VCaP (cell line): ENCODE measurements around the gene FGF1.

ENCODE experiments used
- H3K27ac ChIP-seq: fragments of 450-650 bp; 2 replicates; pipeline ENCODE4 v1.5.1; 2017
- CTCF ChIP-seq: fragments of 450-650 bp; conservative IDR thresholded peaks from 2 replicates; pipeline ENCODE4 v1.5.1; 2017; ENCODE audit warnings: mild to moderate bottlenecking, moderate library complexity

Gene FGF1

DNA sequence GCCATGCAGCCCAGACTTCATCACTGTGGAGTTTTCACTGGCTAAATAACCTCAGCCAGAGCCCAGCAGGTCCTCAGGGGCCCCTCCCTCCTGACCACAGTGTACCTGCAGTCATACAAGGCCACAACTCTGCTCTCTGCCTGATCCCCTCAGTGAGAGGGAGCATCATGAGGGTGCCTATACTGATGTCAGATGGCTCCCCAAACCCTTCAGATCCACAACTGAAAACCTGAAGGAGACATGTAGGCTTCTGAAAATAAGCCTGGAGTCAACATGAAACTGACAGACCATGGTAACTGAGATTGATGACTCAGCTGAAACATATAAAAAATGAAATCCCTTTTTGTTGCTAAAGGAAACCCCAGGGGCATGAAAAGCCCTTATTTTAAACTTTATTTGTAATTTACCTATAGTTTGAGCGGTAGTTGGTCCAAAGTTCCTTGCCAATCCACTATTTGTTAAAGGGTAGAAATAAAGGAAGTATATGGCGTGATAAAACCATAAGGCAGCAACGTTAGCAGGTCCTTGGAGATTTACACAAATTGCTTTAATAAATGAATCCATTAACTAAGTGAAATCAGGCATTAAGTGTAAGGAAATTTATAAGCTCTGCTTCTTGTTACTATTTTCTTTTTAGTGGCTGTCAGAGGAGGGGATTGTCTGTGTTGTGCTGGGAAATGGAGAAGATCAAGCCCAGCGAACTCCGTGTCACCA lies 68.3 kb downstream of the FGF1 start:
- TF ChIP-seq CTCF, result no peak
- no peak overlapping the region for H3K27ac ChIP-seq

DNA sequence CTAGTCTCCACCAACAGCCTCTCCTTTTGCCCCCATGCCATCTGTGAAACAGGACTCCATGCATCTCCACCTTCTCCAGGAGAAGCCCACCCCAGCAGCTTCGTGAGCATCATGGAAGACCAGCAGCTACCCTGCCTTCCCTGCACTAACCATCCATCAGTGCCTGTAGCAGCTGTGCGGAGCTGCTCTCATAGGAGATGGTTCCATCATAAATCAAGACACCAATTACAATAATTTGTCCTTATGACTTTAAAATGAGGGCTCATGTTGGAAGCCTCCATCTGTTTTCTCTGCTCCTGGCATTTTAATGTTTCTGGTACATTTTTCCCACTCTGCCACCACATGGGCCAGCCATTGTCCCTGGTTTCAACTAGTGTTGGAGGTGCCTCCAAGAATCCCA lies 69.9 kb downstream of the FGF1 start:
- TF ChIP-seq CTCF, result no peak
- no peak overlapping the region for H3K27ac ChIP-seq

DNA sequence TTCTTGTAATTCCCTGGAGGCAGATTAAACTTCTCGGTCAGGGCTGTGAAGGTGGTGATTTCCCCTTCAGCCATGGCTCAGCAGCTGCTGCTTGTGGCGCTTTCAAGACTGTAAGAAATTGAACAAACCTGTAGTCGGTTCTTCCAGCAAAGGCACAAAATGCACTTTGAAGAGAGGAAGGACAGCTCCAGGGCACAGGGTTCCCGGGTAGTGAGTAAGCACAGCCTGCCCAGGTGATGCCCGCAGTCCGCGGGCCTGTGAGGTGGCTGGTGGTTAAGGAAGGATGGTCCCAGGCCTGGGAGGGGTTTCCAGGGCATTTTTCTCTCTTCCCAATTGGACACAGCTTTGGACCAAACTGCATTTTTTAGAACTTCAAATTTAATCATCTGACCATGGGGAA lies 71.8 kb downstream of the FGF1 start:
- no peak overlapping the region for H3K27ac ChIP-seq
- TF ChIP-seq CTCF, result no peak

GRCh38 chr5:142613271-142613671 lies 72.6 kb downstream of the FGF1 start:
- no peak for TF ChIP-seq CTCF
- H3K27ac ChIP-seq, result no peak overlapping the region

DNA sequence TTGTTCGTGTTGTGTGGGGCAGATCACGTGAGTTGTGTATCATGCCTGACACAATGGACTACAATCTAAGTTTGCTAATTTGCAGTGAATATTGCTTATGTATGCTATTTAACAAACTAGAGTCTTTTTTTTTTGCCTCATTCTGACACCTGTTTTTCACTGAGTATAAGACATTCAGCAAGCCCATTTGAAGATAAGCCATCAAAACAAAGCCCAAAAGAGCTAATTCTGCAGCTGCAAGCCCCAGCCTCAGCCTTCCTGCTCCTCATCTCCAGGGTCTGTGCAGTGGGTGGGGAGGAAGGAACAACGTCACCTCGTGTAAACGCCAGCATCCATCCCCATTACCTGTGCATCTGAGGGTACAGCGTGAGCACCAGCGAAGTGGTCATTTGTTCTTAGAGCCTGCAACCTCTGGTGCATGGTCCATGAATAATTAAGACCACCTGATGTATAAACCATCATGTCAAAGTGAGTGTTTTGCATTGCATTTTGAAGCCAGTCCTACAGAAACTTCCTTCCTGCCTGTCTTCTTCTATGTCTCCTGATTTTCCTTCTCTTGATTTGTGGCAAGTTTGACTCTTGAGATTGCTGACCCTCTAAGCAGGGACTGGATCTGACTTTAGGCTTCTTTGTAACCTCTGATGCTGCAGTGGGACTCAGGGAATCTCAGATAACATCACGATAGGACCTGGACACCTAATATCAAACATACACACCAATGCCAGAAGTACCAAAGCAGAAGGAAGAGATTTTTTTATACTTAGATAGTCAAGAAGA lies 73.2 kb downstream of the FGF1 start:
- H3K27ac ChIP-seq, result no peak overlapping the region
- no peak for TF ChIP-seq CTCF

GRCh38 chr5:142611154-142611553 lies 74.7 kb downstream of the FGF1 start:
- TF ChIP-seq CTCF, result peak; percentile 97

DNA sequence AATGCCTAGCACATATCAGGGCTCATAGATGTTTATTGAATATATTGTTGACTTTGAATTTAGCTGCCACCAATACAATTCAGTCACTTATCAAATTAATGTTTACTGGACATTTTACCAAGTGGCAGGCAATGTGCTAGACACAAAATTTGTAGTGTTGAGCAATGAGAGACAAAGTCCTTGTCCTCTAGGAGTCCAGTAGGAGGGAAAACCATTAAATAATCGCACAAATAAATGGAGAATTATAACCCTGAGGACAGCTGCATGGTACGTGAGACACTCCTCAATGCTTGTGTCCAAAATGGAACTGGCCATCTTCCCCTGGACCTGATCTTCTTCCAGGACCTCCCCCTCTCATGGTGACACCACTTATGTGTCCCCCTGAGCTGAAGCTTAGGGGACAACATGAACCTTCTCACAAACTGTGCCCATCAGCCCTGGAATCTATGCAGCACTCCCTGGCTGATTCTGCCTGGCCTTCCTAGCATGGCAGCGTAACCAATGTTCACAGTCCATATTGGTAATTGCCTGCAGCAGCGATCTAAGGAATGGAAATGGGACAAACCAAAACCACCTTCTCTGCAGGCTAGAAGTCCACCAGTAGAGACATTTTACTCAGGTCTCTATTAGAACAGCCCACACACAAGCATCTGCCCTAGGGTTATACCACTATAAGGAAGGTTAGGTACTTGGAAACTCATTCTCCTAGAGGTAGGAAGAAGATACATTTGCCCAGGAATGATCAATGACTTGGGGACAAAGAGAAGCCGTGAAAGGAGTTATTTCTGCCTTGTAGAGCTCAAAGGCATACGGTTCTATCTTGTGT lies 75.5 kb downstream of the FGF1 start:
- no peak overlapping the region for H3K27ac ChIP-seq
- no peak for TF ChIP-seq CTCF

More at GRCh38 chr5:142611154-142611553, 74.7 kb downstream of the FGF1 start:
- no peak overlapping the region for H3K27ac ChIP-seq
